OCI-LY3 (cell line): Measurements from ENCODE around the gene HRG.

Experiments
- H2AFZ ChIP-seq: fragments of 200-600, 300-600 bp; shearing (Covaris generic); 2 replicates; pipeline ENCODE4 v1.6.0; 2014; ENCODE audit warnings: antibody characterized with exemption, low read depth, low read length
- H3K27ac ChIP-seq: fragments of 200-600, 300-600 bp; sonication (generic); 2 replicates; pipeline ENCODE4 v1.5.1; 2014; ENCODE audit warnings: mild to moderate bottlenecking, low read length, moderate library complexity, mixed read lengths
- H3K27me3 ChIP-seq: fragments of 200-600, 300-600 bp; sonication (generic); 2 replicates; pipeline ENCODE4 v1.6.1; 2014; ENCODE audit warnings: low read depth, low read length, mixed read lengths
- H3K36me3 ChIP-seq: fragments of 200-600, 300-600 bp; sonication (generic); replicated peaks from 2 replicates; pipeline ENCODE3; 2014; ENCODE audit warnings: low read depth, low read length, mixed read lengths
- H3K4me1 ChIP-seq: fragments of 300-600, 200-600 bp; sonication (generic); 2 replicates; pipeline ENCODE4 v1.6.1; 2014; ENCODE audit warnings: low read length, mixed read lengths
- H3K4me2 ChIP-seq: fragments of 200-600, 300-600 bp; sonication (generic); 2 replicates; pipeline ENCODE4 v1.6.1; 2014; ENCODE audit warnings: low read length, mixed read lengths
- H3K4me3 ChIP-seq: fragments of 300-600, 200-600 bp; sonication (generic); 2 replicates; pipeline ENCODE4 v1.5.1; 2014; ENCODE audit warnings: antibody characterized with exemption, mild to moderate bottlenecking, low read length, moderate library complexity
- H3K79me2 ChIP-seq: fragments of 300-600, 200-600 bp; shearing (Covaris generic); 2 replicates; pipeline ENCODE4 v1.6.1; 2014; ENCODE audit warnings: mild to moderate bottlenecking, low read length, mixed read lengths
- H3K9ac ChIP-seq: fragments of 300-600, 200-600 bp; shearing (Covaris generic); 2 replicates; pipeline ENCODE4 v1.6.0; 2014; ENCODE audit warnings: mild to moderate bottlenecking, low read length, moderate library complexity
- H3K9me3 ChIP-seq: fragments of 200-600, 300-600 bp; shearing (Covaris generic); 2 replicates; pipeline ENCODE4 v1.6.1; 2014; ENCODE audit warnings: low read length, mixed read lengths; ENCODE audit not compliant: insufficient read depth
- H4K20me1 ChIP-seq: fragments of 200-600, 300-600 bp; sonication (generic); 2 replicates; pipeline ENCODE4 v1.6.1; 2016; ENCODE audit warnings: low read length, mixed read lengths; ENCODE audit not compliant: insufficient read depth
- EZH2phosphoT487 ChIP-seq: fragments of 200-600 bp; shearing (Covaris generic); IDR thresholded peaks from 2 replicates; pipeline ENCODE4 v1.6.1; 2018; ENCODE audit warnings: antibody characterized with exemption, mixed run types, low read depth
- TF ChIP-seq, protein P1 (sequence below): fragments of 200-600, 300-600 bp; sonication (generic); IDR thresholded peaks from 2 replicates; pipeline ENCODE4 v1.5.1; 2014; ENCODE audit warnings: antibody characterized with exemption, low read length, low read depth

The HRG gene

DNA sequence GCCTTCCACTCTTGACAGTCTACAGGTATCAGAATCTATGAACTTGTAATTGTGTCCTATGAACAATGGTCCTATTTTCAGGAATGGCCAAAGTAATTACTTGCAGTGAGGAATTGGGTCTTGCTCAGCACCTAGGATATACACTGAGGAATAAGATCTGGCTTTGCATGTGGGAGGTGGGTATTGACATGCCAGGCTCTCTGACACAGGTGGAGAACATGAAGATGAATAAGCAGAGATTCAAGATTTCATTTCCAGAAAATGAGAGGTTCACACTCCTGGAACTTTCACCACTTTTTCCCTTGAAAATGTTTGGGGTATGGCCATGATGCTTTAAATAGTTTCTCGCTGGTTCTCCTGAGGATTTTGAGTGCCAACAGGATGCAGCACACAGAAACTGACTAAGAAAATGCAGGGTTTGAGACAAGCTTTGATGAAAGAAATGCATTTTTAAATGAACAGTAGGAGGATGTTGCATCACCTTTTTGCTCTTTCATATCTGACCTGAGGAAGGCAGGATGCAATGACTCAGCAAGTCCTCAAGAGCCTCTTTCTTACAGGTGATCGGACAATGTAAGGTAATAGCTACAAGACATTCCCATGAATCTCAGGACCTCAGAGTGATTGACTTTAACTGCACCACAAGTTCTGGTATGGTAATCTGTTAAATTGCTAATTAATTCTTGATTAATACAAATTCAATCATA lies 3.7 kb downstream of the HRG start:
- H3K9ac ChIP-seq, result no peak overlapping the region
- H3K79me2 ChIP-seq, result no peaks in the 10 kb centered on the region
- no peaks in the 10 kb centered on the region; the same call in 1 of the 2 replicates for H3K4me1 ChIP-seq
- H3K27me3 ChIP-seq, result peaks cover 13% of the 10 kb centered on the region; the same call in 1 of the 2 replicates
- H3K36me3 ChIP-seq, result no peaks in the 10 kb centered on the region
- no peak overlapping the region for H3K4me3 ChIP-seq
- H4K20me1 ChIP-seq, result no peaks in the 10 kb centered on the region
- no peaks in the 10 kb centered on the region for H3K9me3 ChIP-seq
- no peak overlapping the region for H2AFZ ChIP-seq
- H3K27ac ChIP-seq, result no peak overlapping the region
- H3K4me2 ChIP-seq, result no peak overlapping the region
- TF ChIP-seq, protein P1, sequence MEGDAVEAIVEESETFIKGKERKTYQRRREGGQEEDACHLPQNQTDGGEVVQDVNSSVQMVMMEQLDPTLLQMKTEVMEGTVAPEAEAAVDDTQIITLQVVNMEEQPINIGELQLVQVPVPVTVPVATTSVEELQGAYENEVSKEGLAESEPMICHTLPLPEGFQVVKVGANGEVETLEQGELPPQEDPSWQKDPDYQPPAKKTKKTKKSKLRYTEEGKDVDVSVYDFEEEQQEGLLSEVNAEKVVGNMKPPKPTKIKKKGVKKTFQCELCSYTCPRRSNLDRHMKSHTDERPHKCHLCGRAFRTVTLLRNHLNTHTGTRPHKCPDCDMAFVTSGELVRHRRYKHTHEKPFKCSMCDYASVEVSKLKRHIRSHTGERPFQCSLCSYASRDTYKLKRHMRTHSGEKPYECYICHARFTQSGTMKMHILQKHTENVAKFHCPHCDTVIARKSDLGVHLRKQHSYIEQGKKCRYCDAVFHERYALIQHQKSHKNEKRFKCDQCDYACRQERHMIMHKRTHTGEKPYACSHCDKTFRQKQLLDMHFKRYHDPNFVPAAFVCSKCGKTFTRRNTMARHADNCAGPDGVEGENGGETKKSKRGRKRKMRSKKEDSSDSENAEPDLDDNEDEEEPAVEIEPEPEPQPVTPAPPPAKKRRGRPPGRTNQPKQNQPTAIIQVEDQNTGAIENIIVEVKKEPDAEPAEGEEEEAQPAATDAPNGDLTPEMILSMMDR, result no peak
- TF ChIP-seq EZH2phosphoT487, result no peak

DNA sequence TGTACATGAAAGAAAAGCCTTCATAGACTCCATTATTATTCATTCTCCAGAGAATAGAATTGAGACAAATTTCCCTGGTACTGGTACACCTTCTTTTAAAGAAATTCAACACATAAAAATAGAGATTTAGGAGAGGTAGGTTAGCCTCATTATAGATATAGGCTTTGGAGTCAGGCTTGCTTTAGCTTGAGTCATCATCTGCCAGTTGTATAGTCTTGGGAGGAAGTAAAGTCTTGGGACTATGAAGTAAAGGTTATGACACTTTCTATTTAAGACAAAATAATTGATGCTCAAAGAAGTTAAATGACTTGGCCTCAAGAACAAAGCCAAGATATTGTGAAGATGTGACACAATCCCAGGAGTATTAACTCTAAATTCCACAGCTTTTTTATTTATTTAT lies 4.3 kb downstream of the HRG start:
- H3K79me2 ChIP-seq, result no peaks in the 10 kb centered on the region
- no peaks in the 10 kb centered on the region; the same call in 1 of the 2 replicates for H3K4me1 ChIP-seq
- no peak overlapping the region for H3K4me3 ChIP-seq
- TF ChIP-seq, protein P1, result no peak
- no peak for TF ChIP-seq EZH2phosphoT487
- no peak overlapping the region for H2AFZ ChIP-seq
- H4K20me1 ChIP-seq, result no peaks in the 10 kb centered on the region
- no peak overlapping the region for H3K9ac ChIP-seq
- no peak overlapping the region for H3K27ac ChIP-seq
- H3K36me3 ChIP-seq, result no peaks in the 10 kb centered on the region
- H3K9me3 ChIP-seq, result no peaks in the 10 kb centered on the region
- peaks cover 19% of the 10 kb centered on the region; the same call in 1 of the 2 replicates for H3K27me3 ChIP-seq
- no peak overlapping the region for H3K4me2 ChIP-seq

DNA sequence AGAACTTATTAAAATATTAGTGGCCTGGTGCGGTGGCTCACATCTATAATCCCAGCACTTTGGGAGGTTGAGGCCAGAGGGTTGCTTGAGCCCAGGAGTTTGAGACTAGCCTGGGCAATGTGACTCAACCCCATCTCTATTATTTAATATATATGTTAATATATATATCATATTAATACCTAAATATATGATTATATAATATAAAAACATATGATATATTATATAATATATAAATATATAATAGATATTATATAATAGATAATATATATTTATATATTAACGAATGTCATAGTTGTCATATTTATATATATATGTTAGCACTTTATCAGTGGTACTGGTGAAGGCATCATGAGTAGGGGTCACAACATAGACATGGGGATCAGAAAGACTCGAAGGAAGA lies 5.2 kb downstream of the HRG start:
- no peak overlapping the region for H3K4me3 ChIP-seq
- H3K27me3 ChIP-seq, result peaks cover 21% of the 10 kb centered on the region; the same call in 1 of the 2 replicates
- H3K4me1 ChIP-seq, result no peaks in the 10 kb centered on the region; the same call in 1 of the 2 replicates
- no peaks in the 10 kb centered on the region for H3K36me3 ChIP-seq
- H3K9me3 ChIP-seq, result no peaks in the 10 kb centered on the region
- no peaks in the 10 kb centered on the region for H3K79me2 ChIP-seq
- H3K4me2 ChIP-seq, result no peak overlapping the region
- no peak for TF ChIP-seq EZH2phosphoT487
- TF ChIP-seq, protein P1, result no peak
- H3K9ac ChIP-seq, result no peak overlapping the region
- H4K20me1 ChIP-seq, result no peaks in the 10 kb centered on the region
- H3K27ac ChIP-seq, result no peak overlapping the region
- H2AFZ ChIP-seq, result no peak overlapping the region

DNA sequence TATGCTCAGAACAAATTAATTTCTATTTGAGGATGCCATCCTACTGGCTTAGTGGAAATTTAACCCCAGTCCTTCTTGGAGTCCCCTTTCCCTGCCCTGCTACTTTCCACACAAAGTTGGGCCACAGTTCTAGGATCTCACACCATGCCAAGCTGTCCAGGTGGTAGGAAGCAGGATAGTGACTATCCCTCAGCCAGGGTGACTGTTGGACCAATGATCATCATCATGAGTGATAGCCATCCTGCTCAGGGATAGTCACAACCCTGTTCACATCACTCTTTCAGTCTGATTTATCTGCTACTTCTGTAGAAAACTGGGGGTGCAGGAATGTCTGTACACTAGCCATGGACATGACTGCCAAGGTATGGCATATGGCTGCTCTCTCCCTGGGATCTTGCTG lies 12.8 kb downstream of the HRG start:
- Histone ChIP-seq H2AFZ (no peak overlapping the region), H3K27ac (no peak overlapping the region), H3K27me3 (peaks cover 35% of the 10 kb centered on the region; the same call in 1 of the 2 replicates), H3K4me2 (no peak overlapping the region), H3K9ac (no peak overlapping the region), H3K36me3 (no peaks in the 10 kb centered on the region), H3K9me3 (no peaks in the 10 kb centered on the region), H3K4me3 (no peak overlapping the region), H4K20me1 (no peaks in the 10 kb centered on the region), H3K4me1 (no peaks in the 10 kb centered on the region), H3K79me2 (no peaks in the 10 kb centered on the region)
- TF ChIP-seq EZH2phosphoT487, result no peak
- TF ChIP-seq, protein P1, result no peak
